K562 (cell line): ENCODE results near the gene FILIP1. TPM values are rescaled to one million over a fixed set of nuclear protein-coding genes. Genes with fewer than 3 reads are reported as not detected.

Experiments
- ID3 ChIP-seq, 2 experiments: fragments of 250-450 bp in 1 of 2; fragments of 450-650 bp in 1 of 2; sonication (Bioruptor Pico) in 1 of 2; IDR thresholded peaks; 2 replicates each; pipeline versions ENCODE4 v1.6.1 to v1.8.0; 2016 to 2021; ENCODE audit warnings: mild to moderate bottlenecking in 2 of 2, moderate library complexity in 2 of 2, missing compliant biosample characterization in 1 of 2, missing genetic modification characterization in 1 of 2
- NFIC ChIP-seq: fragments of 450-650 bp; IDR thresholded peaks from 2 replicates; pipeline ENCODE4 v1.6.1; 2017; ENCODE audit warnings: mild to moderate bottlenecking, inconsistent platforms
- POLR2G ChIP-seq: fragments of 200-400 bp; formaldehyde crosslinking; IDR thresholded peaks from 2 replicates; pipeline ENCODE4 v1.6.1; 2017; ENCODE audit warnings: low read depth, mild to moderate bottlenecking, antibody characterized with exemption, low read length, moderate library complexity
- SRSF9 ChIP-seq: fragments of 200-400 bp; formaldehyde crosslinking; IDR thresholded peaks from 2 replicates; pipeline ENCODE4 v1.6.1; 2017; ENCODE audit warnings: low read depth, low read length, borderline replicate concordance
- YY1 ChIP-seq, 3 experiments: IDR thresholded peaks; 2 replicates each; pipeline ENCODE4 v1.6.1; 2011; ENCODE audit warnings: low read length in 2 of 3, mild to moderate bottlenecking in 2 of 3, moderate library complexity in 2 of 3, borderline replicate concordance in 1 of 3, control low read depth in 1 of 3, low read depth in 1 of 3; ENCODE audit not compliant: insufficient read depth in 3 of 3, insufficient replicate concordance in 2 of 3, control insufficient read depth in 1 of 3, insufficient read length in 1 of 3; ENCODE audit errors: extremely low read depth in 1 of 3
- ZBED1 ChIP-seq: IDR thresholded peaks from 2 replicates; pipeline ENCODE4 v1.6.1; 2014
- ZNF24 ChIP-seq: fragments of 450-650 bp; IDR thresholded peaks from 2 replicates; pipeline ENCODE4 v1.6.1; 2016
- ZNF384 ChIP-seq: IDR thresholded peaks from 2 replicates; pipeline ENCODE4 v1.6.1; 2012; ENCODE audit warnings: low read depth, low read length, improper control_type of control experiment
- ZNF830 ChIP-seq: fragments of 250-450 bp; sonication (Bioruptor Pico); IDR thresholded peaks from 2 replicates; pipeline ENCODE4 v1.5.0; 2021; ENCODE audit warnings: mild to moderate bottlenecking
- polyA plus RNA-seq, 8 experiments: library from polyadenylated mRNA; depleted of rRNA in 4 of 8; stranded (reverse) in 5 of 8; unstranded in 3 of 8; fragments of >200 nt; fragmentation: Nextera tagmentation in 2 of 8; fragmentation: Illumina TruSeq in 1 of 8; extraction: Ambion mirVana in 2 of 8; extraction: Trizol in 1 of 8; gene quantifications; 2 replicates each; pipeline versions ENCODE4 v1.2.1 to v1.2.3, GENCODE V29; 2011 to 2014; ENCODE audit warnings: inconsistent platforms in 1 of 8, missing spikeins in 1 of 8
- total RNA-seq, 7 experiments: library from RNA; depleted of rRNA in 6 of 7; stranded (reverse); fragments of >200 nt in 6 of 7; fragmentation: Illumina TruSeq in 2 of 7; extraction: Trizol in 2 of 7; gene quantifications; 2 replicates each; pipeline versions ENCODE4 v1.2.1 to v1.2.3, GENCODE V29; 2011 to 2021; ENCODE audit warnings: low replicate concordance in 1 of 7

FILIP1 gene
- total and polyA plus RNA-seq, 9 of the 15 experiments (the other 6 are each of a cell fraction or from before 2014, with no cell fraction given), result 0.03 to 0.25 (median 0.10) TPM; not detected in 1

- TF ChIP-seq YY1 (IDR thresholded peaks at IDR 0.05; ENCODE audit: borderline replicate concordance in 1 of 3, control insufficient read depth in 1 of 3, extremely low read depth in 1 of 3, insufficient read depth in 3 of 3, insufficient read length in 1 of 3, insufficient replicate concordance in 2 of 3, low read depth in 1 of 3, low read length in 2 of 3) (no peak), POLR2G (no peak), ZBED1 (no peak), ID3 (CRISPR knock-in tag; IDR thresholded peaks at IDR 0.05) (no peak), ID3 (tag; IDR thresholded peaks at IDR 0.05) (no peak), ZNF384 (no peak), ZNF24 (no peak), SRSF9 (no peak), NFIC (peak; percentile 96), ZNF830 (CRISPR knock-in tag) (no peak)
Observed at GRCh38 chr6:75296811-75297779, 196.5 kb downstream of the FILIP1 start (continued).
